Lower leg skin (tissue), 3 donors: ENCODE measurements around the gene NT5DC3.

Source experiments
- CTCF ChIP-seq, 3 donors: fragments of 450-650 bp; IDR thresholded peaks; one replicate each; pipeline ENCODE4 v1.5.1; 2016; ENCODE audit warnings: antibody characterized with exemption in 3 of 3, mild to moderate bottlenecking in 3 of 3, moderate library complexity in 2 of 3
- POLR2A ChIP-seq, 2 donors: fragments of 450-650 bp; IDR thresholded peaks; one replicate each; pipeline ENCODE4 v1.6.1; 2016 to 2017; ENCODE audit warnings: antibody characterized with exemption in 2 of 2, mild to moderate bottlenecking in 1 of 2, moderate library complexity in 1 of 2

GRCh38 chr12:103824290-103824689 lies 16.7 kb downstream of the NT5DC3 start:
- TF ChIP-seq CTCF (IDR thresholded peaks at IDR 0.05) (no peak), POLR2A (IDR thresholded peaks at IDR 0.05) (no peak)
